Chondrocyte (in vitro differentiated cells): ENCODE results near the gene NR2F2. TPM values are rescaled to one million over a fixed set of nuclear protein-coding genes. Genes with fewer than 3 reads are reported as not detected.

Experiments used
- DNase-seq: peaks from one replicate; pipeline ENCODE4 v3.0.0; 2021; ENCODE audit warnings: mixed read lengths, low spot score
- H3K27ac Mint-ChIP-seq: one replicate; pipeline ENCODE4 v1.8.0; 2021; ENCODE audit warnings: mild to moderate bottlenecking, moderate library complexity, mixed read lengths; ENCODE audit not compliant: unreplicated experiment
- H3K27me3 Mint-ChIP-seq: 2 replicates; pipeline ENCODE4 v1.8.0; 2021; ENCODE audit warnings: low read depth, mixed read lengths
- H3K36me3 Mint-ChIP-seq: 2 replicates; pipeline ENCODE4 v1.8.0; 2021; ENCODE audit warnings: low read depth, mixed read lengths
- H3K4me1 Mint-ChIP-seq: 2 replicates; pipeline ENCODE4 v1.8.0; 2021; ENCODE audit warnings: low read depth, mild to moderate bottlenecking, mixed read lengths
- H3K4me3 Mint-ChIP-seq: one replicate; pipeline ENCODE4 v1.8.0; 2021; ENCODE audit warnings: mild to moderate bottlenecking, moderate library complexity, mixed read lengths; ENCODE audit not compliant: unreplicated experiment
- H3K9me3 Mint-ChIP-seq: 2 replicates; pipeline ENCODE4 v1.8.0; 2021; ENCODE audit warnings: low read depth, mixed read lengths
- total RNA-seq: library from RNA; stranded (reverse); gene quantifications from 3 replicates; pipeline ENCODE4 v1.2.1, GENCODE V29; 2021
- TF ChIP-seq, protein P1 (sequence below): fragments of 200-600 bp; sonication (generic); IDR thresholded peaks from 2 replicates; pipeline ENCODE4 v1.5.0; 2021; ENCODE audit warnings: antibody characterized with exemption, mild to moderate bottlenecking, moderate library complexity

The NR2F2 gene
- total RNA-seq, 1 donor from 2014 or later: 169 TPM

DNA sequence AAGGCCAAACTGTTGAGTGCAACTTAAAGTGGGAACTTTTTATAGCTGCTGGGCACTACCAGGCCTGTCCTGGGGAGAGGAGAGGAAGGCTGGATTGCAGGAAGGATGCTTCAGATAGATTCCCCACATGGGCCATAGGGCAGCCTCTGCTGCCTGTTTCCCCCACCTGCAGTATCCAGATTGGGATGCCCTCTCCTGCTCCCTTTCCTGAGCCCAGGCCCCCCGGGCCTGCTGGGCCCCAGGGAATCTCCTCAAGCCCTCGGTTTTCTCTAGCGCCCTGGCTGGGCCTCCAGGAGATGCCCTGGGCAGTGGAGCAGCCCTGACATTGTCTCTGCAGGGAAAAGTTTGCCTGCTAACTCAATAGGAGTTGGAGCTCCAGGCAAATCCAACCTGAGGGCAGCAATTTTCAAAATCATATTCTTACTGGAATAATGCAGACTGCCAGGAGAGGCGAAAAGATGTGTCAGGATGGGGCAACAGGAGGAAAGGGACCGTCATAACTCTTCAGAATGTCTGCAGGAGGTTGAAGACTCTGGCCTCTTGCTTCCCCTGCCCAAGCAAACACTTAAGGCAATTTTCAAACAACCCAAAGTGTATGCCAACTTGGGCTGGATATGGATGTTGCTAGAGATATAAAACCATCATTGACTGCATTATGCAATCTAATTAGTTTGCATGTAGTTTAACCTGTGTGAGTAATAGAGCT lies 4.4 kb downstream of the NR2F2 start:
- Mint-ChIP-seq H3K4me3 (peak overlapping the region; percentile 92), H3K27me3 (no peaks in the 10 kb centered on the region), H3K36me3 (peaks cover 75% of the 10 kb centered on the region), H3K27ac (peak overlapping the region; percentile 100), H3K9me3 (no peaks in the 10 kb centered on the region), H3K4me1 (peaks cover 39% of the 10 kb centered on the region)
- DNase-seq: no peak
- TF ChIP-seq, protein P1, sequence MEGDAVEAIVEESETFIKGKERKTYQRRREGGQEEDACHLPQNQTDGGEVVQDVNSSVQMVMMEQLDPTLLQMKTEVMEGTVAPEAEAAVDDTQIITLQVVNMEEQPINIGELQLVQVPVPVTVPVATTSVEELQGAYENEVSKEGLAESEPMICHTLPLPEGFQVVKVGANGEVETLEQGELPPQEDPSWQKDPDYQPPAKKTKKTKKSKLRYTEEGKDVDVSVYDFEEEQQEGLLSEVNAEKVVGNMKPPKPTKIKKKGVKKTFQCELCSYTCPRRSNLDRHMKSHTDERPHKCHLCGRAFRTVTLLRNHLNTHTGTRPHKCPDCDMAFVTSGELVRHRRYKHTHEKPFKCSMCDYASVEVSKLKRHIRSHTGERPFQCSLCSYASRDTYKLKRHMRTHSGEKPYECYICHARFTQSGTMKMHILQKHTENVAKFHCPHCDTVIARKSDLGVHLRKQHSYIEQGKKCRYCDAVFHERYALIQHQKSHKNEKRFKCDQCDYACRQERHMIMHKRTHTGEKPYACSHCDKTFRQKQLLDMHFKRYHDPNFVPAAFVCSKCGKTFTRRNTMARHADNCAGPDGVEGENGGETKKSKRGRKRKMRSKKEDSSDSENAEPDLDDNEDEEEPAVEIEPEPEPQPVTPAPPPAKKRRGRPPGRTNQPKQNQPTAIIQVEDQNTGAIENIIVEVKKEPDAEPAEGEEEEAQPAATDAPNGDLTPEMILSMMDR: no peak

DNA sequence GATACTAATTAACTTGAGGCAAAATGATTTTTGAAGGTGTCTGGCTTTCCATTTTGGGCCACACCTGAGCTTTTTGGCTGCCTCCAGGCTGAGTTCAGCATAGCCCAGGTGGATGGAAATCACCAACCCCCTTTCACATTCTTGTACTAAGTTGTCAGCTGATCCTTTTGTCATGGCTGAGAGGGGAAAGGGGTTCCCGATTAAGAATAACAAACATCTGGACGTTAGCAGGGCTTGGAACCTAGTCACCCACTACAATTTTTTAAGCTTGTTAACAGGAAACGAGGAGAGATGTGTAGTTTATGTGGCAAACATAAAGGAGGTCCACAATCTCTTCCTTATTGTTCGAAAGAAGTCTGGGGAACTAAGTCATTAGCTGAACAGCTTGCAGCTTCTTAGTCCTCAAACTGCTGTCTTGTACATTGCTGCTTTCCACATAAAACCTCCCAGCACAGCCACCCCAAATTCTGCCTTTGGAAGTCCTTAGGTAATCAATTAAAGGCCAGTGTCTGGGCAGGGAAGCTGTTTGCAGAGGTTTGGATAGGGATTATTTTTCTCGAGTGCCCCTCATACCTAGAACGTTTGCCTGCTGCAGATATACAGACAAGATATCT lies 5.0 kb downstream of the NR2F2 start:
- Mint-ChIP-seq H3K4me3 (peak overlapping the region; percentile 92), H3K27me3 (no peaks in the 10 kb centered on the region), H3K27ac (peak overlapping the region; percentile 100), H3K36me3 (peaks cover 82% of the 10 kb centered on the region), H3K4me1 (peaks cover 46% of the 10 kb centered on the region), H3K9me3 (no peaks in the 10 kb centered on the region)
- TF ChIP-seq, protein P1: no peak
- DNase-seq: no peak

DNA sequence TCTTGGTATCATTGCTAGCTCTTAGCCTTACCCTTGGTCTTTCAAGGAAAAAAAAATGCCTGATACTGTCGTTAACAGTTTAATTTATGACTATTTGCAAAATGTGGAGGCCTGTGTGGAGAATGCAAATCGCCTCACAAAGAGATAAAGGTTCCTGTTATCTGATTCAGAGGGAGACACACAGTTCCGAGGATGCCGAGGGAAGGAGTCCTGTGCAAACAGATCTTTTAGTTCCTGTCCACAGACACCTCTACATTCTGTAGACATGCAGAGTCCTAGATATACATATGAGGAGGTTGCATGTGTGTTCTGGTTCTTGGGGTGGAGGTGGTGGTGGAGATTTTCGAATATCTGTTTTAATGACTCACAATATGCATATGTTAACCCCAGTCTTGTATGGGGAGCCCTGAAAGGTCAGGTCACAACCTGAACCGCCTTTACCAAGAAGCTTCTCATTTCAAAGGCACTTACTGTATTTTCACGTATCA lies 5.7 kb downstream of the NR2F2 start:
- H3K27me3 Mint-ChIP-seq: no peaks in the 10 kb centered on the region
- no peaks in the 10 kb centered on the region for H3K9me3 Mint-ChIP-seq
- H3K36me3 Mint-ChIP-seq: peaks cover 83% of the 10 kb centered on the region
- H3K27ac Mint-ChIP-seq: peak overlapping the region; percentile 100
- TF ChIP-seq, protein P1: no peak
- H3K4me3 Mint-ChIP-seq: peak overlapping the region; percentile 92
- peaks cover 49% of the 10 kb centered on the region for H3K4me1 Mint-ChIP-seq
- DNase-seq: no peak

DNA sequence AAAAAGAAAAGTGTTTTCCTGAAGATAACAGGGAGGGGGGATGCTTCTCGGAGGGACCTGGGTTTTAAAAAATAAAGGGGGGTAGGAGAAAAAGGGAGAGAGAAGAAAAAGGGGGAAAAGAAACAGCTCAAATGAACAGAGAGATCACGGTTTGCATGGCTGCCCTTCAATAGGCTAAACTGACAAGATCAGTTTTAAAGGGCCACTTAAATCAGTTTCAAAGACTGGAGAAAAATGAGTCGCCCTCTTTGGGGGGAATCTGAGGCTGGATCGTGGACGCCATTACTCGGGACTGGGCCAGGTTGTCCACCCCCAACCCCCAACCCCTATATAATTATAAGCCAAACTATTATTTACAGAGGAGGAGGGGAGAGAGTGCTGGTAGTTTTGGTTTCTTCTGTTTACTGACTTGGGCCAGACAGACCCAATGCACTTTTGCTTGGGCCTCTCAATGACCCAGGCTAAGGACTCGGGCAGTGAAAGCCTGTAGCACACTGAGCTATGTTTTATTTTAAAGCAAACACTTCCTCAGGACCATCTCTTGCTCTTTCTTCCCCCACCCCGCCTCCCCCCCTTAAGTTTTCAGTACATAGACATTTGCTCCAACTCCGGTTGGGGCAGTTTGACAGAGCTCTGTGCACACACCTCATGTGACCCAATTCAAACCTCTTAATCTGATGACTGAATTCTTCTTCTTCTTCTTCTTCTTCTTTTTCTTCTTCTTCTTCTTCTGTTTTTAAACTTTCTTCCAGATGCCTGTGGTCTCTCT lies 6.3 kb downstream of the NR2F2 start:
- TF ChIP-seq, protein P1: no peak
- H3K4me3 Mint-ChIP-seq: peak overlapping the region; percentile 92
- peak overlapping the region; percentile 100 for H3K27ac Mint-ChIP-seq
- H3K9me3 Mint-ChIP-seq: no peaks in the 10 kb centered on the region
- no peaks in the 10 kb centered on the region for H3K27me3 Mint-ChIP-seq
- H3K4me1 Mint-ChIP-seq: peaks cover 55% of the 10 kb centered on the region
- DNase-seq: no peak
- H3K36me3 Mint-ChIP-seq: peaks cover 80% of the 10 kb centered on the region

DNA sequence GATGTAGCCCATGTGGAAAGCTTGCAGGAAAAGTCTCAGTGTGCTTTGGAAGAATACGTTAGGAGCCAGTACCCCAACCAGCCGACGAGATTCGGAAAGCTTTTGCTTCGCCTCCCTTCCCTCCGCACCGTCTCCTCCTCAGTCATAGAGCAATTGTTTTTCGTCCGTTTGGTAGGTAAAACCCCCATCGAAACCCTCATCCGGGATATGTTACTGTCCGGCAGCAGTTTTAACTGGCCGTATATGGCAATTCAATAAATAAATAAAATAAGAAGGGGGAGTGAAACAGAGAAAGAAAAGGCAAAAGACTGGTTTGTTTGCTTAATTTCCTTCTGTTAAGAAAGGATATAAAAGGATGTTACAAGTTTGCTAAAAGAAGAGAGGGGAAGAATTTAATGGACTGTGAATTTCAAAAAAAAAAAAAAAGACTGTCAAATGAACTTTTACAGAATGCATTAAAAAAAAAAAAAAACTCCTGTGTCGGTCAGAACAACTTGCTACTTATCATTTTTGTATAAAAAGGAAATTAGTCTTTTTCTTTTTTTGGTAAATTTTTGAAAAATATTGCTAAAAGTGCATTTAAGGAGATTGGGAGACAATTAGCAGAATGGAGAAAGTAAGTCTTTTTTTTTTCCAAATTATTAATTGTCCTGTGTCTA lies 7.0 kb downstream of the NR2F2 start:
- no peak for DNase-seq
- Mint-ChIP-seq H3K4me1 (peaks cover 62% of the 10 kb centered on the region), H3K27me3 (no peaks in the 10 kb centered on the region), H3K4me3 (peak overlapping the region; percentile 92), H3K27ac (peak overlapping the region; percentile 100), H3K36me3 (peaks cover 79% of the 10 kb centered on the region), H3K9me3 (no peaks in the 10 kb centered on the region)
- TF ChIP-seq, protein P1: no peak
